IMR-90 (cell line): ENCODE results near the gene CMC2. TPM values are rescaled to one million over a fixed set of nuclear protein-coding genes. Genes with fewer than 3 reads are reported as not detected.

Experiments
- ATAC-seq: fragments of 200-7000 bp; cut with Tn5 transposase; 2 replicates; pipeline ENCODE4 v1.9.1; 2020; ENCODE audit warnings: low read depth, mild to moderate bottlenecking, moderate library complexity
- BruUV-seq: library from RNA; stranded (reverse); fragments of 400-500 nt; replicated peaks from 2 replicates; lab custom pipeline; 2021; lab: Mats Ljungman, UMichigan
- CTCF ChIA-PET: fragments of 300-600 bp; formaldehyde crosslinking; extraction: SDS; loops from one replicate; lab custom pipeline; 2021; ENCODE audit warnings: antibody characterized with exemption; lab: Yijun Ruan, JAX
- POLR2A ChIA-PET: fragments of 300-600 bp; sonication (Branson Sonifier 250); formaldehyde crosslinking; loops from one replicate; lab custom pipeline; 2022; ENCODE audit warnings: antibody characterized with exemption; ENCODE audit not compliant: unreplicated experiment; lab: Charles Lee
- DNase-seq: peaks from one replicate; pipeline ENCODE4 v3.0.0; 2013
- H2AFZ ChIP-seq: replicated peaks from 2 replicates; pipeline ENCODE3; 2013; ENCODE audit warnings: low read length, mild to moderate bottlenecking; ENCODE audit not compliant: poor library complexity
- H2AK5ac ChIP-seq: 2 replicates; pipeline ENCODE4 v1.6.1; 2013; ENCODE audit warnings: low read depth, low read length, inconsistent platforms
- H2AK9ac ChIP-seq: replicated peaks from 2 replicates; pipeline ENCODE3; 2013; ENCODE audit warnings: mild to moderate bottlenecking, low read depth, low read length, moderate library complexity; ENCODE audit not compliant: poor library complexity
- H2BK120ac ChIP-seq: 2 replicates; pipeline ENCODE4 v1.6.1; 2013; ENCODE audit warnings: low read depth, low read length, inconsistent platforms
- H2BK15ac ChIP-seq: 3 replicates; pipeline ENCODE4 v1.6.1; 2013; ENCODE audit warnings: low read depth, low read length, inconsistent platforms
- H2BK20ac ChIP-seq: 2 replicates; pipeline ENCODE4 v1.6.1; 2013; ENCODE audit warnings: low read depth, mild to moderate bottlenecking, inconsistent platforms, low read length, moderate library complexity
- H2BK5ac ChIP-seq: 2 replicates; pipeline ENCODE4 v1.6.1; 2013; ENCODE audit warnings: mild to moderate bottlenecking, low read depth, low read length, inconsistent platforms; ENCODE audit not compliant: poor library complexity, severe bottlenecking
- H3K14ac ChIP-seq: replicated peaks from 2 replicates; pipeline ENCODE4 v1.6.1; 2013; ENCODE audit warnings: low read depth, low read length, inconsistent platforms
- H3K18ac ChIP-seq: 2 replicates; pipeline ENCODE4 v1.6.1; 2013; ENCODE audit warnings: low read depth, low read length, control low read depth
- H3K23ac ChIP-seq: 2 replicates; pipeline ENCODE4 v1.6.1; 2013; ENCODE audit warnings: low read depth, low read length, inconsistent platforms
- H3K27ac ChIP-seq: 2 replicates; pipeline ENCODE4 v1.5.1; 2013; ENCODE audit warnings: mild to moderate bottlenecking, control low read depth, low read length; ENCODE audit not compliant: insufficient read depth
- H3K27me3 ChIP-seq: 2 replicates; pipeline ENCODE4 v1.6.1; 2013; ENCODE audit warnings: low read length; ENCODE audit not compliant: control insufficient read depth, insufficient read depth
- H3K36me3 ChIP-seq: 2 replicates; pipeline ENCODE4 v1.6.1; 2013; ENCODE audit warnings: low read length, mixed read lengths; ENCODE audit not compliant: control insufficient read depth, insufficient read depth
- H3K4ac ChIP-seq: 2 replicates; pipeline ENCODE4 v1.6.1; 2013; ENCODE audit warnings: low read depth, low read length, inconsistent platforms
- H3K4me1 ChIP-seq: 2 replicates; pipeline ENCODE4 v1.6.1; 2013; ENCODE audit warnings: low read length, mixed read lengths; ENCODE audit not compliant: control insufficient read depth, insufficient read depth
- H3K4me2 ChIP-seq: 2 replicates; pipeline ENCODE4 v1.6.1; 2013; ENCODE audit warnings: low read depth, mild to moderate bottlenecking, control low read depth, low read length, moderate library complexity
- H3K4me3 ChIP-seq: 2 replicates; pipeline ENCODE4 v1.5.1; 2013; ENCODE audit warnings: low read depth, mild to moderate bottlenecking, control low read depth, low read length, moderate library complexity; ENCODE audit not compliant: insufficient read depth
- H3K56ac ChIP-seq: 2 replicates; pipeline ENCODE4 v1.6.1; 2013; ENCODE audit warnings: low read length, inconsistent platforms; ENCODE audit not compliant: insufficient read depth; ENCODE audit errors: extremely low read depth
- H3K79me1 ChIP-seq, 2 experiments: 2 replicates each; pipeline ENCODE4 v1.6.1; 2013; ENCODE audit warnings: low read length in 2 of 2, inconsistent platforms in 1 of 2, low read depth in 1 of 2
- H3K9ac ChIP-seq: 2 replicates; pipeline ENCODE4 v1.6.1; 2013; ENCODE audit warnings: low read depth, low read length, control low read depth
- H3K9me1 ChIP-seq: 2 replicates; pipeline ENCODE4 v1.6.1; 2013; ENCODE audit warnings: low read length, inconsistent platforms; ENCODE audit not compliant: insufficient read depth
- H3K9me3 ChIP-seq: 2 replicates; pipeline ENCODE4 v1.6.1; 2013; ENCODE audit warnings: low read length; ENCODE audit not compliant: control insufficient read depth, insufficient read depth
- H4K20me1 ChIP-seq: 2 replicates; pipeline ENCODE4 v1.6.1; 2013; ENCODE audit warnings: low read length, inconsistent platforms; ENCODE audit not compliant: insufficient read depth
- H4K5ac ChIP-seq: 2 replicates; pipeline ENCODE4 v1.6.1; 2013; ENCODE audit warnings: mild to moderate bottlenecking, low read depth, low read length, control low read depth
- H4K8ac ChIP-seq, 2 experiments: 2 replicates each; pipeline ENCODE4 v1.6.1; 2013; ENCODE audit warnings: low read depth in 2 of 2, low read length in 2 of 2, control low read depth in 1 of 2, inconsistent platforms in 1 of 2
- H4K91ac ChIP-seq: 2 replicates; pipeline ENCODE4 v1.6.1; 2013; ENCODE audit warnings: low read depth, low read length, inconsistent platforms; ENCODE audit not compliant: insufficient read depth
- BHLHE40 ChIP-seq: fragments of 150-350 bp; IDR thresholded peaks from 2 replicates; pipeline ENCODE4 v1.6.1; 2016; ENCODE audit warnings: mild to moderate bottlenecking, low read depth, low read length
- CEBPB ChIP-seq: IDR thresholded peaks from 2 replicates; pipeline ENCODE4 v1.6.1; 2012; ENCODE audit warnings: low read depth, low read length, improper control_type of control experiment
- CHD1 ChIP-seq: IDR thresholded peaks from 2 replicates; pipeline ENCODE4 v1.6.1; 2012; ENCODE audit warnings: low read depth, low read length, improper control_type of control experiment
- FOS ChIP-seq: fragments of 150-350 bp; IDR thresholded peaks from 2 replicates; pipeline ENCODE4 v1.6.1; 2016; ENCODE audit warnings: low read depth, low read length
- MAFK ChIP-seq: IDR thresholded peaks from 2 replicates; pipeline ENCODE4 v1.6.1; 2012; ENCODE audit warnings: low read depth, low read length, improper control_type of control experiment
- MAZ ChIP-seq: IDR thresholded peaks from 2 replicates; pipeline ENCODE4 v1.6.1; 2012; ENCODE audit warnings: low read depth, mild to moderate bottlenecking, low read length, improper control_type of control experiment, moderate library complexity, borderline replicate concordance
- MXI1 ChIP-seq: IDR thresholded peaks from 2 replicates; pipeline ENCODE4 v1.6.1; 2012; ENCODE audit warnings: low read depth, mild to moderate bottlenecking, low read length, moderate library complexity, borderline replicate concordance
- NFE2L2 ChIP-seq: fragments of 150-350 bp; IDR thresholded peaks from 2 replicates; pipeline ENCODE4 v1.6.1; 2016; ENCODE audit warnings: low read depth, mild to moderate bottlenecking, low read length
- POLR2A ChIP-seq: IDR thresholded peaks from 2 replicates; pipeline ENCODE4 v1.6.1; 2012; ENCODE audit warnings: mild to moderate bottlenecking, low read depth, low read length
- RAD21 ChIP-seq: IDR thresholded peaks from 2 replicates; pipeline ENCODE4 v1.6.1; 2012; ENCODE audit warnings: low read length, improper control_type of control experiment
- RCOR1 ChIP-seq: IDR thresholded peaks from 2 replicates; pipeline ENCODE4 v1.6.1; 2012; ENCODE audit warnings: mild to moderate bottlenecking, low read length, improper control_type of control experiment; ENCODE audit not compliant: insufficient replicate concordance
- RFX5 ChIP-seq: IDR thresholded peaks from 2 replicates; pipeline ENCODE4 v1.8.0; 2012; ENCODE audit warnings: low read depth, mild to moderate bottlenecking, low read length, moderate library complexity
- SMC3 ChIP-seq: fragments of 150-350 bp; IDR thresholded peaks from 2 replicates; pipeline ENCODE4 v1.6.1; 2016; ENCODE audit warnings: low read depth, mild to moderate bottlenecking, antibody characterized with exemption, low read length, moderate library complexity
- USF2 ChIP-seq: fragments of 150-350 bp; IDR thresholded peaks from 2 replicates; pipeline ENCODE4 v1.6.1; 2017; ENCODE audit warnings: mild to moderate bottlenecking, antibody characterized with exemption, low read length, low read depth
- WGBS, 2 experiments: methylation state at CpG; one replicate each; pipeline versions ENCODE4 v1.1.5 to v1.1.7; 2013; ENCODE audit warnings: missing lambda C conversion rate in 2 of 2; ENCODE audit not compliant: insufficient read length in 1 of 2; ENCODE audit errors: extremely low coverage in 2 of 2; 5-methylcytosine and 5-hydroxymethylcytosine counted together
- dilution Hi-C: fragments of 300-500 bp; cut with HindIII; formaldehyde crosslinking; loops from one replicate; pipeline ENCODE4 v1.14.3; 2018; ENCODE audit warnings: low sequenced_read_pairs; ENCODE audit not compliant: unreplicated experiment
- in situ Hi-C: fragments of 300-500 bp; cut with MboI; formaldehyde crosslinking; loops from 3 replicates; pipeline ENCODE4 v1.14.3; 2019; ENCODE audit warnings: low sequenced_read_pairs, inconsistent platforms, mixed read lengths
- intact Hi-C: fragments of 100-400 bp; cut with micrococcal nuclease; formaldehyde crosslinking; loops from 2 replicates; pipeline ENCODE4 v1.10.0; 2022
- polyA plus RNA-seq, 3 experiments: library from polyadenylated mRNA; depleted of rRNA; stranded (reverse); fragments of >200 nt; gene quantifications; 2 replicates each; pipeline ENCODE4 v1.2.3, GENCODE V29; 2012; ENCODE audit warnings: low replicate concordance in 1 of 3
- total RNA-seq: library from RNA; depleted of rRNA; stranded (reverse); fragments of >200 nt; gene quantifications from 2 replicates; pipeline ENCODE4 v1.2.3, GENCODE V29; 2012
- TF ChIP-seq, protein P1 (sequence below): conservative IDR thresholded peaks from 2 replicates; pipeline ENCODE4 v1.5.1; 2012; ENCODE audit warnings: mild to moderate bottlenecking, low read depth, low read length, improper control_type of control experiment
- TF ChIP-seq, protein P2 (sequence below): fragments of 150-350 bp; IDR thresholded peaks from 2 replicates; pipeline ENCODE4 v1.6.1; 2016; ENCODE audit warnings: low read depth, mild to moderate bottlenecking, low read length, moderate library complexity, borderline replicate concordance

The CMC2 gene
- total and polyA plus RNA-seq, 2 of the 4 experiments (the other 2 are of a cell fraction), result 57.0 to 104 TPM

DNA sequence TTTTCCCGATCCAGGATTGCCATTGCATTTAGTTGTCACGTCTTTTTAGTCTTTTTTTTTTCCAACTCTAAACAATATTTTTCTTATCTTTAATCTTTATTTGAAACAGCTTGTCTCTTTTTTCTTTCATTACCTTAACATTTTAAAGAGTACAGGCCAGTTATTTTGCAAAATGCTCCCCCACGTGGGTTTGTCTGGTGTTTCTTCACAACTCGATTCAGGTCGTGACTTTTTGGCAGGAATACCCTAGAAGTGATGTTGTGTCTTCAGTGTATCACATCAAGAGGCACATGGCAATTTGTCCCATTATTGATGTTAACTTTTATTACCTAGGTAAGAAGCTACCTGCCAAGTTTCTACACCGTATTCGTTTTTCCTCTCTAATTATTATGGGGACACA lies 17.9 kb downstream of the CMC2 start:
- POLR2A ChIA-PET, result no interaction called here
- H3K4me3 ChIP-seq, result no peak overlapping the region
- H4K5ac ChIP-seq, result no peak overlapping the region
- BruUV-seq, result no TSS peak
- H2BK20ac ChIP-seq, result no peak overlapping the region
- H2AFZ ChIP-seq, result no peak overlapping the region
- in situ Hi-C loops, result no loop called here
- no peak overlapping the region for H2AK9ac ChIP-seq
- peaks cover 11% of the 10 kb centered on the region for H3K4me1 ChIP-seq
- peaks cover 2% of the 10 kb centered on the region; the same call in 1 of the 2 replicates for H3K9me1 ChIP-seq
- no CpG with 5 or more reads among the region's 7 CpGs for WGBS, 2 experiments
- H4K91ac ChIP-seq, result no peak overlapping the region
- no peak overlapping the region for H2BK5ac ChIP-seq
- H3K9me3 ChIP-seq, result no peaks in the 10 kb centered on the region
- no peak overlapping the region for H3K56ac ChIP-seq
- peaks cover 44 to 65% of the 10 kb centered on the region in 2 experiments for H3K79me1 ChIP-seq
- no peaks in the 10 kb centered on the region for H3K27me3 ChIP-seq
- no peak overlapping the region for H3K18ac ChIP-seq
- CTCF ChIA-PET, result interaction anchor here (1.1 kb wide), 1 partner anchor 48 kb away, joined by 3 read pairs; no protein-coding TSS in a partner anchor
- H2BK120ac ChIP-seq, result no peak overlapping the region
- H3K14ac ChIP-seq, result no peak overlapping the region
- TF ChIP-seq MAZ (no peak), MAFK (no peak), RFX5 (no peak), BHLHE40 (no peak), CHD1 (no peak), MXI1 (no peak), POLR2A (no peak), USF2 (no peak), CEBPB (no peak), RCOR1 (no peak), FOS (no peak), RAD21 (no peak), NFE2L2 (no peak), SMC3 (no peak)
- TF ChIP-seq, protein P1, sequence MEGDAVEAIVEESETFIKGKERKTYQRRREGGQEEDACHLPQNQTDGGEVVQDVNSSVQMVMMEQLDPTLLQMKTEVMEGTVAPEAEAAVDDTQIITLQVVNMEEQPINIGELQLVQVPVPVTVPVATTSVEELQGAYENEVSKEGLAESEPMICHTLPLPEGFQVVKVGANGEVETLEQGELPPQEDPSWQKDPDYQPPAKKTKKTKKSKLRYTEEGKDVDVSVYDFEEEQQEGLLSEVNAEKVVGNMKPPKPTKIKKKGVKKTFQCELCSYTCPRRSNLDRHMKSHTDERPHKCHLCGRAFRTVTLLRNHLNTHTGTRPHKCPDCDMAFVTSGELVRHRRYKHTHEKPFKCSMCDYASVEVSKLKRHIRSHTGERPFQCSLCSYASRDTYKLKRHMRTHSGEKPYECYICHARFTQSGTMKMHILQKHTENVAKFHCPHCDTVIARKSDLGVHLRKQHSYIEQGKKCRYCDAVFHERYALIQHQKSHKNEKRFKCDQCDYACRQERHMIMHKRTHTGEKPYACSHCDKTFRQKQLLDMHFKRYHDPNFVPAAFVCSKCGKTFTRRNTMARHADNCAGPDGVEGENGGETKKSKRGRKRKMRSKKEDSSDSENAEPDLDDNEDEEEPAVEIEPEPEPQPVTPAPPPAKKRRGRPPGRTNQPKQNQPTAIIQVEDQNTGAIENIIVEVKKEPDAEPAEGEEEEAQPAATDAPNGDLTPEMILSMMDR, result no peak
- TF ChIP-seq, protein P2, sequence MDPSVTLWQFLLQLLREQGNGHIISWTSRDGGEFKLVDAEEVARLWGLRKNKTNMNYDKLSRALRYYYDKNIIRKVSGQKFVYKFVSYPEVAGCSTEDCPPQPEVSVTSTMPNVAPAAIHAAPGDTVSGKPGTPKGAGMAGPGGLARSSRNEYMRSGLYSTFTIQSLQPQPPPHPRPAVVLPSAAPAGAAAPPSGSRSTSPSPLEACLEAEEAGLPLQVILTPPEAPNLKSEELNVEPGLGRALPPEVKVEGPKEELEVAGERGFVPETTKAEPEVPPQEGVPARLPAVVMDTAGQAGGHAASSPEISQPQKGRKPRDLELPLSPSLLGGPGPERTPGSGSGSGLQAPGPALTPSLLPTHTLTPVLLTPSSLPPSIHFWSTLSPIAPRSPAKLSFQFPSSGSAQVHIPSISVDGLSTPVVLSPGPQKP, result no peak
- H3K36me3 ChIP-seq, result no peaks in the 10 kb centered on the region; the same call in 1 of the 2 replicates
- no peak overlapping the region for H3K9ac ChIP-seq
- DNase-seq (no peak), ATAC-seq (no peak)
- H3K4ac ChIP-seq, result no peak overlapping the region
- H4K8ac ChIP-seq, result no peak overlapping the region
- H2AK5ac ChIP-seq, result no peak overlapping the region
- no peak overlapping the region for H3K23ac ChIP-seq
- no peak overlapping the region for H2BK15ac ChIP-seq
- H3K4me2 ChIP-seq, result no peak overlapping the region
- intact Hi-C loops, result no loop called here
- dilution Hi-C loops, result no loop called here
- H3K27ac ChIP-seq, result no peak overlapping the region
- H4K20me1 ChIP-seq, result no peaks in the 10 kb centered on the region
